Spleen (tissue), 7 donors: ENCODE data around the gene FYN.

Experiments
- POLR2A ChIP-seq, 3 donors: fragments of 450-650 bp; IDR thresholded peaks; one replicate each; pipeline ENCODE4 v1.5.1; 2017; ENCODE audit warnings: antibody characterized with exemption in 3 of 3, mild to moderate bottlenecking in 1 of 3
- POLR2AphosphoS5 ChIP-seq, 3 donors: sonication (generic); formaldehyde crosslinking; IDR thresholded peaks; one replicate each; pipeline ENCODE4 v1.5.1; 2017; ENCODE audit warnings: antibody characterized with exemption in 3 of 3
- TF ChIP-seq, protein P1 (sequence below), 11 experiments: fragments of 200-600 bp in 7 of 11; fragments of 450-650 bp in 4 of 11; sonication (generic) in 4 of 11; IDR thresholded peaks in 8 of 11; conservative IDR thresholded peaks in 3 of 11; 1 replicate in 7 of 11; 2 replicates in 4 of 11; pipeline versions ENCODE4 v1.4.0 to v1.8.0; 2016 to 2021; ENCODE audit warnings: antibody characterized with exemption in 11 of 11, inconsistent platforms in 4 of 11, mild to moderate bottlenecking in 1 of 11
- donor health status: DM: no; HTN: no; CAD: no; lungs with moderate emphysema.
- donor health status: DM: no; HTN: no; CAD: no.
- donor health status: DM: no; HTN: no; CAD: no.

GRCh38 chr6:111674413-111674812 is 198.8 kb downstream of the FYN start:
- TF ChIP-seq, protein P1, sequence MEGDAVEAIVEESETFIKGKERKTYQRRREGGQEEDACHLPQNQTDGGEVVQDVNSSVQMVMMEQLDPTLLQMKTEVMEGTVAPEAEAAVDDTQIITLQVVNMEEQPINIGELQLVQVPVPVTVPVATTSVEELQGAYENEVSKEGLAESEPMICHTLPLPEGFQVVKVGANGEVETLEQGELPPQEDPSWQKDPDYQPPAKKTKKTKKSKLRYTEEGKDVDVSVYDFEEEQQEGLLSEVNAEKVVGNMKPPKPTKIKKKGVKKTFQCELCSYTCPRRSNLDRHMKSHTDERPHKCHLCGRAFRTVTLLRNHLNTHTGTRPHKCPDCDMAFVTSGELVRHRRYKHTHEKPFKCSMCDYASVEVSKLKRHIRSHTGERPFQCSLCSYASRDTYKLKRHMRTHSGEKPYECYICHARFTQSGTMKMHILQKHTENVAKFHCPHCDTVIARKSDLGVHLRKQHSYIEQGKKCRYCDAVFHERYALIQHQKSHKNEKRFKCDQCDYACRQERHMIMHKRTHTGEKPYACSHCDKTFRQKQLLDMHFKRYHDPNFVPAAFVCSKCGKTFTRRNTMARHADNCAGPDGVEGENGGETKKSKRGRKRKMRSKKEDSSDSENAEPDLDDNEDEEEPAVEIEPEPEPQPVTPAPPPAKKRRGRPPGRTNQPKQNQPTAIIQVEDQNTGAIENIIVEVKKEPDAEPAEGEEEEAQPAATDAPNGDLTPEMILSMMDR (IDR thresholded peaks at IDR 0.05 in 8 of 11, conservative IDR thresholded peaks at IDR 0.05 in 3 of 11), result no peak
- TF ChIP-seq POLR2A (IDR thresholded peaks at IDR 0.05) (no peak), POLR2AphosphoS5 (IDR thresholded peaks at IDR 0.05) (no peak)
